C4-2B (cell line): ENCODE measurements around the gene EZH2.

Experiments
- CTCF ChIP-seq: fragments of 450-650 bp; conservative IDR thresholded peaks from 2 replicates; pipeline ENCODE4 v1.5.1; 2017; ENCODE audit warnings: mild to moderate bottlenecking
- ZFX ChIP-seq: fragments of 450-650 bp; IDR thresholded peaks from 2 replicates; pipeline ENCODE4 v1.6.1; 2017

- TF ChIP-seq CTCF = no peak
- TF ChIP-seq ZFX = no peak
Observed at GRCh38 chr7:148919859-148920258, 35.8 kb upstream of the EZH2 start.
